ENCODE measurements around the gene CPT1C.

CPT1C gene

GRCh38 chr19:49690656-49691242, at the start of gene CPT1C:
CPT1C (plus strand) TSS chr19:49691116; CDS start chr19:49692253, 1,137 bp downstream.
- DNase-seq: peak; percentile 78

DNA sequence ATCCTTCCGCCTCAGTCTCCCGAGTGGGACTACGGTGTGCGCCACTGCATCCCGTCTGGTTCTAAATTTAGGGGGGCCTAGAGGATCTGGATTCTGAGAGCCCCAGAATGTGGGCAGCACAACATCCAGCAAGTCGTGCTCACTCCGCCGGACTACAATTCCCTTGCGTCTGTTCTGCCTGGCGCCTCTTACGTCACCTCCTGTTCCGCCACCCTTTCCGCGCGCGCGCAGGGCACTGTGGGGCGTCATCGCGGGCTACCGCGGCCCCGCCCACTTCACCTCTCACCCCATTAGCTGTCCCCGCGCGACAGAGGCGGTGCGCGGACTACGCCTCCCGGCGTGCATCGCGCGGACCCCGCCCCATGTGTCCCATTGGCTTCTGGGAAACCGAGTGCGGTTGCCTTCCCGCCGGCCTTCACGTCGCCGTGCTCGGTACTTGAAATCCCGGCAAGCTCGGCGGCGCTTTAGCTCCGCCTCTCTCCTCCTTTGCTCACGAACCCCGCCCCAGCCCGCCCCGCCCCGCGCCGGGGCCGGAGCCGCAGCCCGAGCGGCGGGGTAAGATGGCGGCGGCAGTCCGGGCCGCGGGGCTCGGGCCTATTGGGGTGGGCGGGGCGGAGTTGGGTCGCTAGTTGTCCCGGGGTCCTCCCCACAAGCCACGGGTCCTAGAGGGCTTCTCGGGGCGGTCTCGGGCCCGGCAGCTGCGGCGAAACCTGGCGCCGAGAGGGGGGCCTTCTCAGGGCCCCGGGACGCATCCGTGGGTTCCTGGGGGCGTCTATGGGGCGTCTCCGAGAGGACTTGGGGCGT, 49.0 kb upstream of the CPT1C start, which contains the start of gene SCAF1:
Gene SCAF1 (plus strand): TSS at position 522 of the 804 bp plus-strand sequence. CDS start 2,818 bp downstream, outside the sequence.
- DNase-seq: peak; percentile 99

- no peak for DNase-seq
Measured at GRCh38 chr19:49642492-49643035, 48.4 kb upstream of the CPT1C start.

- no peak for DNase-seq
Measured at GRCh38 chr19:49643466-49643865, 47.5 kb upstream of the CPT1C start.

- no peak for DNase-seq
Measured at GRCh38 chr19:49645592-49645991, 45.3 kb upstream of the CPT1C start.

GRCh38 chr19:49645995-49646394, 44.9 kb upstream of the CPT1C start:
- DNase-seq: no peak

- no peak for DNase-seq
Measured at GRCh38 chr19:49646586-49646985, 44.3 kb upstream of the CPT1C start.

DNA sequence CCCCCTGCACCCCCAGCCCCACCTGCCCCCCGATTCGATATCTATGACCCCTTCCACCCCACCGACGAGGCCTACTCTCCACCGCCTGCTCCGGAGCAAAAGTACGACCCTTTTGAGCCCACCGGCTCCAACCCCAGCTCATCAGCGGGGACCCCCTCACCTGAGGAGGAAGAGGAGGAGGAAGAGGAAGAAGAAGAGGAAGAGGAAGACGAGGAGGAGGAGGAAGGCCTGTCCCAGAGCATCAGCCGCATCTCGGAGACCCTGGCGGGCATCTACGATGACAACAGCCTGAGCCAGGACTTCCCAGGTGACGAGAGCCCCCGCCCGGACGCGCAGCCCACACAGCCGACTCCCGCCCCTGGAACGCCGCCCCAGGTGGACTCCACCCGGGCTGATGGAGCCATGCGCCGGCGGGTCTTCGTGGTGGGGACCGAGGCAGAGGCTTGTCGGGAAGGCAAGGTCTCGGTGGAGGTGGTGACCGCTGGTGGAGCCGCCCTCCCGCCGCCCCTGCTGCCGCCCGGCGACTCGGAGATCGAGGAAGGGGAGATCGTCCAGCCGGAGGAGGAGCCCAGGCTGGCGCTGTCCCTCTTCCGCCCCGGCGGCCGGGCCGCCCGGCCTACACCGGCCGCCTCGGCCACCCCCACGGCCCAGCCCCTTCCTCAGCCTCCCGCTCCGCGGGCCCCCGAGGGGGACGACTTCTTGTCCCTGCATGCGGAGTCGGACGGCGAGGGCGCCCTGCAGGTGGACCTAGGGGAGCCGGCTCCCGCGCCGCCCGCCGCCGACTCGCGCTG, 39.7 kb upstream of the CPT1C start:
- no peak for DNase-seq

DNA sequence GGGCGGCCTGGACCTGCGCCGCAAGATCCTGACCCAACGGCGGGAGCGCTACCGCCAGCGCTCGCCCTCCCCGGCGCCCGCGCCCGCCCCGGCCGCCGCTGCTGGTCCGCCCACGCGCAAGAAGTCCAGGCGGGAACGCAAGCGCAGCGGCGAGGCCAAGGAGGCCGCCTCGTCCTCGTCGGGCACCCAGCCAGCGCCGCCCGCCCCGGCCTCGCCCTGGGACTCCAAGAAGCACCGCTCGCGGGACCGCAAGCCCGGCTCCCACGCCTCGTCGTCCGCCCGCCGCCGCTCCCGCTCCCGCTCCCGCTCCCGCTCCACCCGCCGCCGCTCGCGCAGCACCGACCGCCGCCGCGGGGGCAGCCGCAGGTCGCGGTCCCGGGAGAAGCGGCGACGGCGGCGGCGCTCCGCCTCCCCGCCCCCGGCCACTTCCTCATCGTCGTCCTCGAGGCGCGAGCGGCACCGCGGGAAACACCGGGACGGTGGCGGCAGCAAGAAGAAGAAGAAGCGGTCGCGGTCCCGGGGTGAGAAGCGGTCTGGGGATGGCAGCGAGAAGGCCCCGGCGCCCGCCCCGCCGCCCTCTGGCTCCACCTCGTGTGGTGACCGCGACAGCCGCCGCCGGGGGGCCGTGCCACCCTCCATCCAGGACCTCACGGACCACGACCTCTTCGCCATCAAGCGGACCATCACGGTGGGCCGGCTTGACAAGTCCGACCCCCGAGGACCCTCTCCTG, 38.9 kb upstream of the CPT1C start:
- DNase-seq: no peak

- DNase-seq: no peak
Measured at GRCh38 chr19:49652551-49653465, 38.1 kb upstream of the CPT1C start.

- DNase-seq: no peak
Measured at GRCh38 chr19:49653466-49653806, 37.5 kb upstream of the CPT1C start.

- no peak for DNase-seq
Measured at GRCh38 chr19:49654581-49654980, 36.3 kb upstream of the CPT1C start.

GRCh38 chr19:49655570-49656455, 35.1 kb upstream of the CPT1C start:
- DNase-seq: no peak

DNA sequence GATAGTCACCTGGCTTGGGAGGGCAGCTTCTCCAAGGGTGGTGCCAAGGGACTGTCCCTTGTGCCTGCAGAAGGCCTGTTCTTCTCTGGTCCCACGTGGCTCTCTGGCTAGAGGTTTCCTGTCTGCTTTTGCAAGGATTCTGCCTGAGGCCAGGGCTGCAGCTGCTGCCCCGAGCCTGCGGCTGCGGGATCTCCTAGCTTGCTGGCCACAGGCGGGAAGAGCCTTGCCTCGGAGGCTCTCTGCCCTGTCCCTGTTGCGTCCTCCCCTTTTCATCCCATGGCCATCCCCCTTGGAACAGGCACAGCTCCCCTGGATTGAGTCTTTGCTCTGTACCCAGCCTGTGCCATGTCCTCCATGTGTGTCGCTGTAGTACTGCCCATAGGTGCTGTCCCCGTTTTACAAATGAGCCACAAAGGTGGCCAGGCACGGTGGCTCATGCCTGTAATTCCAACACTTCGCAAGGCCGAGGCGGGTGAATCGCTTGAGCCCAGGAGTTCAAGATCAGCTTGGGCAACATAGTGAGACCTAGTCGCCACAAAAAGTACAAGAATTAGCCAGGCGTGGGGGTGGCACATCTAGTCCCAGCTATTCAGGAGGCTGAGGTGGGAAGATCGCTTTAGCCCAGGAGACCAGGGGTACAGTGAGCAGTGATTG, 34.3 kb upstream of the CPT1C start:
- no peak for DNase-seq

- DNase-seq: no peak
Measured at GRCh38 chr19:49657493-49658138, 33.3 kb upstream of the CPT1C start.

DNA sequence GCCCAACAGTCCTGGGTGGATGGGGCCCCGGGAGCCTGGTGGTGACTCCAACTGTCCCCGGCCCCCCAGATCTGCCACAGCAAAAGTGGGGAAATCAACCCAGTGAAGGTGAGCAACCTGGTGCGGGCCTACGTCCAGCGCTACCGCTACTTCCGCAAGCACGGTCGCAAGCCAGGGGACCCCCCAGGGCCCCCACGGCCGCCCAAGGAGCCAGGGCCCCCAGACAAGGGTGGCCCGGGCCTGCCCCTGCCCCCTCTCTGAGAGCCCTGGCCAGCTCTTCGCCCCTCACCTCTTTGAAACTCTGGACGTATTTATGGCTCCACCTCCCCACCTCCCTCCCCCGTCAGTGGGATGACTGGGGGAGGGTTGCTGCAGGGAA, 32.8 kb upstream of the CPT1C start:
- DNase-seq: no peak

- no peak for DNase-seq
Measured at GRCh38 chr19:49658566-49659442, 32.1 kb upstream of the CPT1C start.

DNA sequence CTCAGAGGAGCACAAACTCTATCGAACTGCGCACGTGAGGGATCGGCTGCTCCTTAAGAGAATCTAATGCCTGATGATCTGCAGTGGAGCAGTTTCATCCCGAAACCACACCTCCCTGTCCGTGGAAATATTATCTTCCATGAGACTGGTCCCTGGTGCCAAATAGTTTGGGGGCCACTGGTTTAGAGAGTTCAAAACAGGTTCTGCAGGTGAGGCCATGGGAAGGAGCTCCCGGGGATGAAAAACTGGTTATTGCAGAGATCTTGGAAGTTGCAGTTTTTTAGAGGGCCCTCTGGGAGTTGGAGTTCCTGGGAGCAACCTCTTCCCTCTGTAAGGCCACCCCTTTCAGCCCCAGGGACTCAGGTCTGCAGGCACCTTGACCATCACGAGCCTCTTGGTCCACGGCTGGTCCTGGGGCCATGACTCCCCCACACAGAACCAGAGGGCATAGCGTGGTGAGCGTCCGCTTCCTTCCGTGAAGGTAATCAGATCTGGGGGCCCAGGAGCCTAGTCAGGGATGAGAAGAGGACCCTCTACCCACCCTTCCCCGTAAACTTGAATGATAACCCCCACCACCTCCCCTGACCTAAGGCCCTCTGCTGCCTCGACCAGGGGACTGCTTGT, 30.5 kb upstream of the CPT1C start:
- DNase-seq: no peak
